SK-N-SH (cell line): ENCODE measurements around the gene FSD1. TPM values are rescaled to one million over a fixed set of nuclear protein-coding genes. Genes with fewer than 3 reads are reported as not detected.

Experiments used
- CTCF ChIA-PET: fragments of 300-600, 350-600 bp; formaldehyde crosslinking; extraction: SDS; loops from one replicate; lab custom pipeline; 2021; lab: Yijun Ruan, JAX
- POLR2A ChIA-PET: fragments of 350-600 bp; sonication (Branson Sonifier 250); formaldehyde crosslinking; extraction: SDS; loops from one replicate; lab custom pipeline; 2020; ENCODE audit warnings: antibody characterized with exemption, inconsistent platforms; lab: Yijun Ruan, JAX
- DNase-seq: peaks from one replicate; pipeline ENCODE4 v3.0.0; 2012
- H2AFZ ChIP-seq: fragments of 200-600 bp; sonication (generic); 2 replicates; pipeline ENCODE4 v1.8.1; 2016; ENCODE audit warnings: antibody characterized with exemption, mild to moderate bottlenecking, low read depth
- H3F3A ChIP-seq: fragments of 200-600 bp; sonication (generic); replicated peaks from 2 replicates; pipeline ENCODE3; 2016; ENCODE audit warnings: antibody characterized with exemption, mild to moderate bottlenecking; ENCODE audit not compliant: insufficient read depth
- H3K27ac ChIP-seq, 2 experiments: fragments of 200-500 bp in 1 of 2; fragments of 200-600 bp in 1 of 2; sonication (Bioruptor generic) in 1 of 2; sonication (generic), shearing (Covaris generic) in 1 of 2; 2 replicates each; pipeline versions ENCODE4 v1.5.1 to v1.6.1; 2014 to 2016; ENCODE audit warnings: low read depth in 2 of 2, inconsistent platforms in 1 of 2, low read length in 1 of 2, mild to moderate bottlenecking in 1 of 2, mixed read lengths in 1 of 2
- H3K27me3 ChIP-seq: fragments of 200-600 bp; sonication (generic), shearing (Covaris generic); 2 replicates; pipeline ENCODE4 v1.6.1; 2016; ENCODE audit warnings: mixed run types; ENCODE audit not compliant: insufficient read depth
- H3K36me3 ChIP-seq, 2 experiments: fragments of 200-500 bp in 1 of 2; fragments of 200-600 bp in 1 of 2; sonication (Bioruptor generic) in 1 of 2; sonication (generic) in 1 of 2; replicated peaks in 1 of 2; 2 replicates each; pipeline versions ENCODE3 to v1.5.1; 2014 to 2016; ENCODE audit warnings: low read length in 1 of 2, mild to moderate bottlenecking in 1 of 2; ENCODE audit not compliant: insufficient read depth in 2 of 2, control insufficient read depth in 1 of 2
- H3K4me1 ChIP-seq, 2 experiments: fragments of 200-500 bp in 1 of 2; fragments of 200-600 bp in 1 of 2; sonication (Bioruptor generic) in 1 of 2; sonication (generic), shearing (Covaris generic) in 1 of 2; 2 replicates each; pipeline versions ENCODE4 v1.5.1 to v1.6.1; 2014 to 2016; ENCODE audit warnings: low read depth in 1 of 2, low read length in 1 of 2, mixed run types in 1 of 2; ENCODE audit not compliant: insufficient read depth in 2 of 2, control insufficient read depth in 1 of 2
- H3K4me2 ChIP-seq: fragments of 200-600 bp; sonication (generic), shearing (Covaris generic); 2 replicates; pipeline ENCODE4 v1.6.1; 2017; ENCODE audit warnings: mixed run types
- H3K4me3 ChIP-seq, 2 experiments: fragments of 200-500 bp in 1 of 2; fragments of 200-600 bp in 1 of 2; sonication (Bioruptor generic) in 1 of 2; sonication (generic), shearing (Covaris generic) in 1 of 2; 2 replicates each; pipeline versions ENCODE4 v1.5.1 to v1.8.1; 2014 to 2016; ENCODE audit warnings: low read depth in 2 of 2, inconsistent platforms in 1 of 2, low read length in 1 of 2, mild to moderate bottlenecking in 1 of 2, mixed read lengths in 1 of 2, moderate library complexity in 1 of 2
- H3K79me2 ChIP-seq: fragments of 200-600 bp; sonication (generic); 2 replicates; pipeline ENCODE4 v1.8.1; 2017; ENCODE audit warnings: mild to moderate bottlenecking; ENCODE audit not compliant: insufficient read depth
- H3K9ac ChIP-seq: fragments of 200-600 bp; sonication (generic); 2 replicates; pipeline ENCODE4 v1.6.1; 2017; ENCODE audit warnings: mixed run types
- H3K9me2 ChIP-seq: fragments of 200-600 bp; sonication (generic); 2 replicates; pipeline ENCODE4 v1.6.1; 2017; ENCODE audit warnings: mixed run types
- H3K9me3 ChIP-seq: fragments of 200-600 bp; sonication (generic); 2 replicates; pipeline ENCODE4 v1.6.1; 2017; ENCODE audit warnings: mixed run types, mild to moderate bottlenecking, moderate library complexity
- H4K20me1 ChIP-seq: fragments of 200-600 bp; sonication (generic); 2 replicates; pipeline ENCODE4 v1.6.1; 2017; ENCODE audit warnings: mild to moderate bottlenecking, mixed run types; ENCODE audit not compliant: insufficient read depth
- CHD2 ChIP-seq: fragments of 150-350 bp; IDR thresholded peaks from 2 replicates; pipeline ENCODE4 v1.6.1; 2018; ENCODE audit warnings: low read length; ENCODE audit not compliant: partially characterized antibody
- CTCF ChIP-seq: fragments of 200-600 bp; sonication (generic); IDR thresholded peaks from 2 replicates; pipeline ENCODE4 v1.6.1; 2017; ENCODE audit warnings: antibody characterized with exemption, mild to moderate bottlenecking, moderate library complexity
- FOXJ3 ChIP-seq: sonication (generic); formaldehyde crosslinking; IDR thresholded peaks from 2 replicates; pipeline ENCODE4 v1.5.1; 2020; ENCODE audit warnings: mild to moderate bottlenecking, missing genetic modification reagents
- FOXM1 ChIP-seq: IDR thresholded peaks from 2 replicates; pipeline ENCODE4 v1.4.0; 2012; ENCODE audit warnings: low read depth, mild to moderate bottlenecking
- GATA2 ChIP-seq: sonication (generic); formaldehyde crosslinking; IDR thresholded peaks from 2 replicates; pipeline ENCODE4 v1.5.0; 2020; ENCODE audit warnings: mild to moderate bottlenecking, missing genetic modification reagents
- IRF3 ChIP-seq: fragments of 150-350 bp; IDR thresholded peaks from 2 replicates; pipeline ENCODE4 v1.6.1; 2016; ENCODE audit warnings: mild to moderate bottlenecking, low read depth, low read length
- MXI1 ChIP-seq: IDR thresholded peaks from 2 replicates; pipeline ENCODE4 v1.6.1; 2012; ENCODE audit warnings: mild to moderate bottlenecking, low read depth, low read length, improper control_type of control experiment
- POLR2AphosphoS5 ChIP-seq: IDR thresholded peaks from 2 replicates; pipeline ENCODE4 v1.6.1; 2012; ENCODE audit warnings: low read depth, low read length
- RCOR1 ChIP-seq: fragments of 150-350 bp; IDR thresholded peaks from 2 replicates; pipeline ENCODE4 v1.6.1; 2017; ENCODE audit warnings: antibody characterized with exemption, low read length
- RFX5 ChIP-seq: IDR thresholded peaks from 2 replicates; pipeline ENCODE4 v1.6.1; 2012; ENCODE audit warnings: mild to moderate bottlenecking, improper control_type of control experiment, low read length
- RXRA ChIP-seq: IDR thresholded peaks from 2 replicates; pipeline ENCODE4 v1.4.0; 2012; ENCODE audit warnings: low read depth, mild to moderate bottlenecking, borderline replicate concordance
- SIN3A ChIP-seq: IDR thresholded peaks from 2 replicates; pipeline ENCODE4 v1.6.1; 2012; ENCODE audit warnings: low read depth, mild to moderate bottlenecking, low read length, moderate library complexity, borderline replicate concordance
- SMC3 ChIP-seq: IDR thresholded peaks from 2 replicates; pipeline ENCODE4 v1.6.1; 2012; ENCODE audit warnings: low read depth, low read length, improper control_type of control experiment
- TEAD4 ChIP-seq: IDR thresholded peaks from 2 replicates; pipeline ENCODE4 v1.4.0; 2012; ENCODE audit warnings: mild to moderate bottlenecking, borderline replicate concordance; ENCODE audit not compliant: insufficient read depth
- USF1 ChIP-seq: IDR thresholded peaks from 2 replicates; pipeline ENCODE4 v1.4.0; 2012; ENCODE audit warnings: low read depth, borderline replicate concordance
- YY1 ChIP-seq: IDR thresholded peaks from 2 replicates; pipeline ENCODE4 v1.4.0; 2012; ENCODE audit warnings: low read depth, mild to moderate bottlenecking
- WGBS: methylation state at CpG from one replicate; pipeline ENCODE4 v1.1.6; 2017; ENCODE audit warnings: low lambda C conversion rate; 5-methylcytosine and 5-hydroxymethylcytosine counted together
- polyA plus RNA-seq, 3 experiments: library from polyadenylated mRNA; depleted of rRNA; stranded (reverse); fragments of >200 nt; gene quantifications; 2 replicates each; pipeline ENCODE4 v1.2.3, GENCODE V29; 2012
- TF ChIP-seq, protein P1 (sequence below): IDR thresholded peaks from 2 replicates; pipeline ENCODE4 v1.4.0; 2012; ENCODE audit warnings: low read depth

FSD1 gene
- polyA plus RNA-seq, 1 of the 3 experiments (the other 2 are of a cell fraction), result 49.0 TPM

- no peak for TF ChIP-seq IRF3
- no peak for TF ChIP-seq SIN3A
- no peak for TF ChIP-seq TEAD4
- TF ChIP-seq RXRA, result no peak
- TF ChIP-seq FOXM1, result no peak
- TF ChIP-seq, protein P1, sequence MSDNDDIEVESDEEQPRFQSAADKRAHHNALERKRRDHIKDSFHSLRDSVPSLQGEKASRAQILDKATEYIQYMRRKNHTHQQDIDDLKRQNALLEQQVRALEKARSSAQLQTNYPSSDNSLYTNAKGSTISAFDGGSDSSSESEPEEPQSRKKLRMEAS, result no peak
- TF ChIP-seq GATA2 (CRISPR knock-in tag), result no peak
- TF ChIP-seq USF1, result no peak
Observed at GRCh38 chr19:4257025-4257424, 47.4 kb upstream of the FSD1 start (continued).

GRCh38 chr19:4258181-4258580 is 46.2 kb upstream of the FSD1 start:
- H3F3A ChIP-seq, result no peaks in the 10 kb centered on the region
- no peaks in the 10 kb centered on the region for H4K20me1 ChIP-seq
- H3K36me3 ChIP-seq, result peaks cover 23 to 40% of the 10 kb centered on the region in 2 experiments
- H3K79me2 ChIP-seq, result no peaks in the 10 kb centered on the region
- POLR2A ChIA-PET, result interaction anchor here (0.6 kb wide), 1 partner anchor 18 kb away, joined by 3 read pairs; no protein-coding TSS in a partner anchor
- 95% methylated on average over 23 of the region's 28 CpGs for WGBS
- 0 out of 2 replicates have a peak, but pooled peaks cover 6% of the 10 kb centered on the region for H3K9me3 ChIP-seq
- no peaks in the 10 kb centered on the region for H3K9me2 ChIP-seq
- H2AFZ ChIP-seq, result no peak overlapping the region
- DNase-seq, result no peak
- H3K9ac ChIP-seq, result no peak overlapping the region
- no peaks in the 10 kb centered on the region for H3K27me3 ChIP-seq
- no peak for TF ChIP-seq SMC3
- no peak for TF ChIP-seq YY1
- no peak for TF ChIP-seq CTCF
- TF ChIP-seq FOXM1, result no peak
- no peak for TF ChIP-seq RXRA
- TF ChIP-seq CHD2, result no peak
- TF ChIP-seq, protein P1, result no peak
- no peak for TF ChIP-seq RFX5
- no peak for TF ChIP-seq RCOR1
- TF ChIP-seq POLR2AphosphoS5, result no peak
- no peak for TF ChIP-seq FOXJ3
- TF ChIP-seq IRF3, result no peak
- TF ChIP-seq MXI1, result no peak
- no peak overlapping the region for H3K4me3 ChIP-seq
- no peaks in the 10 kb centered on the region for H3K4me1 ChIP-seq
- no peak overlapping the region for H3K4me2 ChIP-seq
- CTCF ChIA-PET, result interaction anchor here (1.6 to 2.2 kb wide), 2 partner anchors 9 to 95 kb away, joined by 3 to 11 read pairs; no protein-coding TSS in a partner anchor
- no peak overlapping the region for H3K27ac ChIP-seq
